ENCODE measurements around the gene CAD. TPM values are rescaled to one million over a fixed set of nuclear protein-coding genes. Genes with fewer than 3 reads are reported as not detected.

CAD gene
- total RNA-seq, 2 donors from 2014 or later, result 20.1 to 27.4 TPM

DNA sequence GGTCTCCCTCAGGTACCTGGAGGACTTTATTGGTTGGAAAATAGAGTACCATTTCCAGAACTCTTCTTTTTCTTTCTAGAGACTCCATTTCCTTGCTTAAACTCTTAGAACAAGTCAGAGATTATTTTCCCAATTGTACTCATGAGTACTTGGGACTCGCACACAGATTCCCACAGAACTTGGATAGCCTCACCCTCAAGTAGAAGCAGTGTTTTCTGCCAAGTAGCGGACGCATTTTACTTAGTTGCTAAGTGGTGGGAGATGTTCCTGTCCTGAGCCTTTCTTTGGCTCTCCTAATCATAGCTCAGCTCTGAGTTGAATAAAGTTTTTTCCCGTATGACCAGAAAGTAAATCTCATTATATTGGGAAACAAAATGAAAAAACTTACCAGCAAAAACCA, 28.5 kb downstream of the CAD start:
- DNase-seq (ENCODE audit: low spot score), result no peak
- intact Hi-C loops (cut with DNase I), result no loop called here

- no peak for DNase-seq (ENCODE audit: low spot score)
Measured at GRCh38 chr2:27247893-27248292, 30.7 kb downstream of the CAD start.

DNA sequence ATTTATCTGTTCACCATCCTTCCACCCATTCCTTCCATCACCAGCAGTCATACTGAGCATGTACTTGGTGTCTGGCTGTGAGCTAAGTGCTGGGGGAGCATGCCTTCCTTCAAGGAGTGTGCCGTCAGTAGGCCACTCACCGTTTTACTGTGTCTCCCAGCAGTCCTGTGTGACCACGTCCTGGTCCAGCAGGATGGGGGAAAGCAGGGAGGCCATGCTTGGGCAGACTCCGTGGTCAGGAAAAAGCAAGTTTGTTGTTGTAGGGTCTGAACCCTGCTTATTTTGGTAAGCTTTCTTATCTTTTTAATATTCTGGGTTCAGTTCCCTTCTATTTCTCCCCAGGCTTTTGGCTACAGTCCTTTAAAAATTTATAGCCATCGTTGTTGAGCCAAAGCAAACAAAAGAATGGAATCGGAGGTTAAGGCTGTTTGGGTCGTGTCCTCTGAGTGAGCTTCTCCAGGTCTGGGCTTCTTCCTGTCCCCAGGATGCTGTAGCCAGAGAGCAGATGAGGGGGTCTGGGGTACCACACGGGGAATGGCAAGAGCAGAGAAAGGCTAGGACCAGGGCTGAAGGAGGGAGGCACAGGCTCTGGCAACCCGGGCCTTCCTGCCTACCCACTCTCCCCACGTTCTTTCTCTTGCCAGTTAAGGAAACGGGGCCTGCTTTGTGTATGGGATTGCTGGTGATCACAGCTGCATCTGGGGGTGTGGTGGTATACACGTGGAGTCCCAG, 32.2 kb downstream of the CAD start:
- intact Hi-C loops (cut with DNase I), result no loop called here
- no peak for DNase-seq (ENCODE audit: low spot score)

More at GRCh38 chr2:27247893-27248292, 30.7 kb downstream of the CAD start:
- intact Hi-C loops (cut with DNase I), result no loop called here

GRCh38 chr2:27249891-27250651, 32.9 kb downstream of the CAD start:
- intact Hi-C loops (cut with DNase I), result no loop called here
- DNase-seq (ENCODE audit: low spot score), result peak; percentile 87

DNA sequence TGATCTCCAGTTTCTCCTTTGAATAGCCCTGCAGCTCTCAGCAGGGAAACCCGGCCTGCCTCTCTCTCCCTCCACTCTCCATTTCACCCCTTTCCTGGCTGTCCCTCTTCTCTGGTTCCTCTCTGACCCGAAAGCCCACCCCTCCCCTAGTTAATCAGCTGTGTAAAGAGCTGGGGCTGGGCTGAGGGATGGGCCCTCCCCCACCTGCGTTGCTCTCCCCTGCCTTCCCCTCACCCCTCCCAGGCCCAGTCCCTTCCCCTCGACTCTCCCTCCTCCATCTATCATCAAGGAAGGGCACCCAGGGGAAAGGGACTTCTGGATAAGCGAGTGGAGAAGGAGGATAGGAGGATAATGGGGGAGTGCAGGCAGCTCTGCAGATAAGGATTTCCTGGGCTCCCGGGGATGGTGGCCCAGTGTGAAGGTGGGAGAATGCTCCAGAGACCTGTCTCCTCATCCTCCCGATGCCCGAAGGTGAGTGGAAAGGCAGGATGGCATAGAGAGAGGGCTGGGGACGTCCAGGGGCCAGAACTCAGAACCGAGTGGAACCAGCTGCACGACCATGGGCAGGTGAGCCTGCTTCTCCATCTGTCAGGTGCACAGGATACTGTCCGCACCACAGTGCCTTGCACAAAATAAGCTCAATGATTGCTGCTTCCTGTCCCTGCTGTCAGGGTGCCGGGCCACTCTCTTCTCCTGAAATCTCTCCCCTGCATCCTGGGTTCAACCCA, 33.6 kb downstream of the CAD start:
- peak; percentile 46 for DNase-seq (ENCODE audit: low spot score)
- intact Hi-C loops (cut with DNase I), result no loop called here

DNA sequence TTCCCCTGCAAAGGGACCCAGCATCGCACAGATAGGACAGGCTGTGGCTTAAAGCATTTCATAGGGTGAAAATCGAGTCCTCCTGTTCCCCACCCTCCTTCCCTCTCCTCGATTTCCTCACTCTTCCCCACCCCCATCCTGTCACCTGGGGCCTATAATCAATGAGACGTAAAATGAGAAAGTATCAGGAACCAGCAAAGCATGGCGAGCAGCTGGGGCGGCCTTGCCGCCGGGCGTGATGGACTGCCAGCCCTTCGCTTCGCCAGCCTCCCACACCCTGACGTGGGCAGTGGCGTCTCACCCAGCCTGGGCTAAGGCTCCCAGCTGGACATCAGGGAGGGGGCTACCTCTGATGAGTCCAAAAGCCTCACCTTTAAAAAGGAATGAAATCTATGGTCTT, 34.6 kb downstream of the CAD start:
- DNase-seq (ENCODE audit: low spot score), result peak; percentile 50
- intact Hi-C loops (cut with DNase I), result no loop called here

GRCh38 chr2:27255187-27255586, 38.0 kb downstream of the CAD start:
- intact Hi-C loops (cut with DNase I), result no loop called here
- DNase-seq (ENCODE audit: low spot score), result no peak

DNA sequence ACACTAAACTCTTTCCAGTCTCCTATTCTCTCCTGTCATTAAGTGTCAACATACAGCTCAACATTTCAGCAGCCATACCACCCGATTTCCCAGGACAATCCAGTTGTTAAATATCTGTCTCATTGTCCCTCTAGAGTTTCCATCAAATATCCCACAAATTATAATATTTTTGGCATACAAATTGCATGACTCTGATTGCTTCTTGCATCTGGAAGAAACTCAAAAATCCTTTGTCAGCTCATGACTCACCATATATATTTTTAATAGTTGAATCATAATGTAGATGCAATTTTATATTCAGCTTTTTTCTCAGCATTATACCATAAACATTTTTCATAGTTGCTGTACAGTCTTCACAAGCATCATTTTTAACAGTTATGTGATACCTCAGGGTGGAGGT, 38.5 kb downstream of the CAD start:
- intact Hi-C loops (cut with DNase I), result no loop called here

GRCh38 chr2:27256855-27257454, 39.8 kb downstream of the CAD start:
- intact Hi-C loops (cut with DNase I), result no loop called here
- no peak for DNase-seq (ENCODE audit: low spot score)

More for the DNA sequence above, 38.5 kb downstream of the CAD start:
- DNase-seq (ENCODE audit: low spot score), result no peak

- intact Hi-C loops (cut with DNase I), result no loop called here
- no peak for DNase-seq (ENCODE audit: low spot score)
Measured at GRCh38 chr2:27258051-27258450, 40.9 kb downstream of the CAD start.

- DNase-seq (ENCODE audit: low spot score), result peak; percentile 67
- intact Hi-C loops (cut with DNase I), result loop anchor here in 1 of 2 donors (1.0 kb wide), 1 partner anchor 125 kb away; no protein-coding TSS in a partner anchor
Measured at GRCh38 chr2:27261241-27261925, 44.2 kb downstream of the CAD start.

DNA sequence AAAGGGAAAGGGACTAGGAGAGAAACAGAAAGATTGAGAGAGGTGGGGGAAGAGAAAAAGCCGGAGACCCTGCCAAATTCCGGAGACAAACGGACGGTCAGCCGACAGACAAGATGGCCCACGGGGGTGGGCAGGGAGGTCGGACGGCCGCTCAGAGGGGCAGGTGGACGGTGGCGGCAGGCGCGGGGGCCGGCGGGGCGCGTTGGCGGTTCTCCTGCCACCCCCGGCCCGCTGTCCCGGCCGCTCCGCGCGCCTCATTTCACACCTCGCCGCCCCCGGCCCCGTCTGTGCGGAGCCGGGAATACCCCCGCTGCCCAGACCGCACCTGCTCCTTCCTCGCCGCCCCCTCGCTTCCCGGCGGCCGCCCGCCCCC, 44.7 kb downstream of the CAD start:
- peak; percentile 59 for DNase-seq (ENCODE audit: low spot score)
- intact Hi-C loops (cut with DNase I), result loop anchor here in 1 of 2 donors (1.0 kb wide), 1 partner anchor 126 kb away; no protein-coding TSS in a partner anchor

- peak; percentile 88 for DNase-seq (ENCODE audit: low spot score)
- intact Hi-C loops (cut with DNase I), result no loop called here
Measured at GRCh38 chr2:27262379-27263286, 45.5 kb downstream of the CAD start, which contains the start of gene SLC30A3. Gene SLC30A3, minus strand, starts transcription at chr2:27263047. Its CDS starts 141 bp downstream, at chr2:27262906.

- intact Hi-C loops (cut with DNase I), result no loop called here
- peak; percentile 64 for DNase-seq (ENCODE audit: low spot score)
Measured at GRCh38 chr2:27263287-27264252, 46.4 kb downstream of the CAD start.

DNA sequence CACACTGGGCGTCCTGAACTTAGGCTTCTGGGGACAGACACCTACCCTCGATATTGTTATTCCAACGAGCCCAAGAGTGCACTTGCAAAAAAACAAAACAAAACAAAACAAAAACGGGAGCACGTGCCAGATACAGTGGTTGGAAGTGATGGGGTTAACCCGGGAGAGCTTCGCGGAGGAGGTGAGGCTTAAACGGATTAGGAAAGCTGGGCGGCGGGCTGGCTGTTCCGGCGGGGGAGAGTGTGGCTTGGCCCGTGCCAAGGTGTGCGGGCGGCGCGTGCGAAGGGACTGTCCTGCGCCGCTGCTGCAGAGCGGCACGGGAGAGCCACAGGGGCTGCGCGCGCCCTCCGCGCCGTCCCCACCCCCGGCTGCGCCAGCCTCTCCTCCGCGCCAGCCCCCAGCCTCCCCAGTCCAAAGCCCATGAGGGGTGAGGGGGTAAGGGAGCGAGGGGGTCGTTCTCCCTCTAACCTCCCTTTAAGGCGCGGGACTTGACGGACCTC, 47.1 kb downstream of the CAD start:
- no peak for DNase-seq (ENCODE audit: low spot score)
- intact Hi-C loops (cut with DNase I), result no loop called here

- intact Hi-C loops (cut with DNase I), result no loop called here
- peak; percentile 87 for DNase-seq (ENCODE audit: low spot score)
Measured at GRCh38 chr2:27264753-27265535, 47.8 kb downstream of the CAD start.
